ENCODE measurements around the gene SPTY2D1. TPM values are rescaled to one million over a fixed set of nuclear protein-coding genes. Genes with fewer than 3 reads are reported as not detected.

SPTY2D1 gene
- total RNA-seq, 1 donor from 2014 or later: 10.2 TPM

DNA sequence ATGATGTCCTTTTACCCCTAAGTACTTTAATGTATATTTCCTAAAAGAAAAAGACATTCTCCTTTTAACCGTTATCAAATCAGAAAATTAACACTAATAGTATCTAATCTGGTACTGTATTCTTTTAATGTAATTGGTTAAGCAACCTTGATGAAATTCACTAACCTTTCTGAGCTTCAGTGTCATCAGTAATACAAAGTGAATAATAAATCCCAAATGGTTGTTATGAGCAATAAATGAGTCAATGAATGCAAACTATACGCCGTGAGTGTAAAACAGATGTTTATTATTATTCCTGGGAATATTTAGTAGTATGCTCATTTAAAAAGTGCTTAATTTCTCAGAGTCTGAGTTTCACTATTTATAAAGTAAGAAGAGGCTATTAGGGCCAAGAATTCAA lies 67.1 kb downstream of the SPTY2D1 start:
- DNase-seq (ENCODE audit: low spot score in 2 of 2) (no peak), FAIRE-seq (no peak)

DNA sequence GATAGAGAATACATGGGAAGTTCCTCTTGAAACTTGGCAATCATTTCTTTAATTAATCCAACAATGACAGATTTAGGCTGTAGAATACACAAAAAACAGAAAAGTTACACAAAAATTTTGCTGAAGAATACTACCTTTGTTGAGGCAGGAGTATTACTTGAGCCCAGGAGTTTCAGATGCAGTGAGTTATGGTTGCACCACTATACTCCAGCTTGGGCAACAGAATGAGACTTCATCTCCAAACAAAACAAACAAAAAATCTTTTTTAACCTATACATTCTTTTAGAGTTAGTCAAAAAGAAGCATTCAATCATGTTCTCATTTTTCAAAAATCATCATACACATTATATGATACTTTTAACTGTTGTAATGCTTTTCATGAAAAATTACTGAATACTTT lies 67.7 kb downstream of the SPTY2D1 start:
- FAIRE-seq: no peak

DNA sequence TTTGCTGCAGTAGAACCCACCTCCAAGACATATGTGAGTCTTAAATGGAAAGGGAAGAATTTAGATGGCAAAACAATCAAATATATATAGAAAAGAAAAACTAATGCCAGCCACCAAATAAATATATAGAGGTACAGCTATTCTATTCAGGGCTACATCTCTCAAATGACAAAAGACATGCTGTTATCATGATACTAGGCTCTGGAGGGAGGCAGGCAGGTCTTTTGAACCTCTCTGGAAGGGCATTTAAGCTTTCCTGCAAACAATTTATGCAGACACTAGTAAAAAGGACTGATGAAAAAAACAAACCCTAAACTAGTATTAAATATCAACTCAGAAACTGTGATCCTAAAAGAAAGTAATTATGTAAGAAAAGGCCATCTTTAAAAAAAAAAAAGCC lies 70.0 kb downstream of the SPTY2D1 start:
- FAIRE-seq (no peak), DNase-seq (ENCODE audit: low spot score in 2 of 2) (no peak)

More for the DNA sequence above, 67.7 kb downstream of the SPTY2D1 start:
- DNase-seq (ENCODE audit: low spot score in 2 of 2): no peak

- no peak for DNase-seq (ENCODE audit: low spot score in 2 of 2)
Observed at GRCh38 chr11:18563090-18563730, 70.9 kb downstream of the SPTY2D1 start.

More at GRCh38 chr11:18563090-18563730, 70.9 kb downstream of the SPTY2D1 start:
- FAIRE-seq: no peak

Other genes starting within 250 kb of the SPTY2D1 start
- gene LDHA, start 239.8 kb downstream of the SPTY2D1 start, total RNA-seq: 121 TPM
- not detected for gene LDHC, start 222.0 kb downstream of the SPTY2D1 start, total RNA-seq
- gene LDHAL6A, start 178.5 kb downstream of the SPTY2D1 start, total RNA-seq: 0.82 TPM
- 83.6 TPM for gene TSG101, start 107.4 kb downstream of the SPTY2D1 start, total RNA-seq
- gene UEVLD, start 45.6 kb downstream of the SPTY2D1 start, total RNA-seq: 17.5 TPM
- gene MISFA, start 34.6 kb downstream of the SPTY2D1 start, total RNA-seq: 1.2 TPM
- gene TMEM86A, start 64.4 kb upstream of the SPTY2D1 start, total RNA-seq: 4.9 TPM
- gene IGSF22, start 91.8 kb upstream of the SPTY2D1 start, total RNA-seq: not detected
- 36.7 TPM for gene PTPN5, start 157.5 kb upstream of the SPTY2D1 start, total RNA-seq